ENCODE data around the gene WWTR1.

Gene WWTR1

GRCh38 chr3:149655826-149656574 is 1.8 kb downstream of the WWTR1 start:
- DNase-seq (ENCODE audit: low read depth) = no peak
- H3K4me3 ChIP-seq (replicated peaks; ENCODE audit: low read depth, low read length) = peak overlapping the region; percentile 98
- TF ChIP-seq, protein P1, sequence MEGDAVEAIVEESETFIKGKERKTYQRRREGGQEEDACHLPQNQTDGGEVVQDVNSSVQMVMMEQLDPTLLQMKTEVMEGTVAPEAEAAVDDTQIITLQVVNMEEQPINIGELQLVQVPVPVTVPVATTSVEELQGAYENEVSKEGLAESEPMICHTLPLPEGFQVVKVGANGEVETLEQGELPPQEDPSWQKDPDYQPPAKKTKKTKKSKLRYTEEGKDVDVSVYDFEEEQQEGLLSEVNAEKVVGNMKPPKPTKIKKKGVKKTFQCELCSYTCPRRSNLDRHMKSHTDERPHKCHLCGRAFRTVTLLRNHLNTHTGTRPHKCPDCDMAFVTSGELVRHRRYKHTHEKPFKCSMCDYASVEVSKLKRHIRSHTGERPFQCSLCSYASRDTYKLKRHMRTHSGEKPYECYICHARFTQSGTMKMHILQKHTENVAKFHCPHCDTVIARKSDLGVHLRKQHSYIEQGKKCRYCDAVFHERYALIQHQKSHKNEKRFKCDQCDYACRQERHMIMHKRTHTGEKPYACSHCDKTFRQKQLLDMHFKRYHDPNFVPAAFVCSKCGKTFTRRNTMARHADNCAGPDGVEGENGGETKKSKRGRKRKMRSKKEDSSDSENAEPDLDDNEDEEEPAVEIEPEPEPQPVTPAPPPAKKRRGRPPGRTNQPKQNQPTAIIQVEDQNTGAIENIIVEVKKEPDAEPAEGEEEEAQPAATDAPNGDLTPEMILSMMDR (IDR thresholded peaks at IDR 0.05; ENCODE audit: low read length, missing control alignments) = no peak

DNA sequence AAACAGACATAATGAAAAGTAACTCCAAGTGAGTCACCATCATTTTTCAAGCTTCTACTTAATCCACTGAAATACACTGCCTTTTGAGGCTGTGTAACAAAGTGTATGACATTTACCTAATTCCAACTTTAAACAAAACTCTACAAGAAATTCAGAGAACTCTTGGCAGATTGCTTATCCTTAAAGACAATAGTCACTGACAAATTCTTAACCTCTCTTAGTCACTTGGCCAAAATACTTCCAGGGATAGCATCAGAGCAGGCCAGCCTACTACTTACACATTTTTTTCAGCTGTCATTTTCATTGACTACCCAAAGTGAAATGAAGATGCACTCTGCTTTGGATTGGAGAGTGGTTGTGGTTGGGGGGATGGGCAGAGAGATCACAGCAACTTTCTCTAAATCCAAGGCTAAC is 3.6 kb downstream of the WWTR1 start:
- H3K4me3 ChIP-seq (replicated peaks; ENCODE audit: low read depth, low read length) = peak overlapping the region; percentile 98
- peak; percentile 77 for DNase-seq (ENCODE audit: low read depth)
- TF ChIP-seq, protein P1 (IDR thresholded peaks at IDR 0.05; ENCODE audit: low read length, missing control alignments) = no peak

- peak overlapping the region; percentile 98 for H3K4me3 ChIP-seq (replicated peaks; ENCODE audit: low read depth, low read length)
- TF ChIP-seq, protein P1 (IDR thresholded peaks at IDR 0.05; ENCODE audit: low read length, missing control alignments) = no peak
These were observed 4.3 kb downstream of the WWTR1 start for GRCh38 chr3:149653564-149653963.

GRCh38 chr3:149653136-149653535 is 4.7 kb downstream of the WWTR1 start:
- peak overlapping the region; percentile 98 for H3K4me3 ChIP-seq (replicated peaks; ENCODE audit: low read depth, low read length)
- TF ChIP-seq, protein P1 (IDR thresholded peaks at IDR 0.05; ENCODE audit: low read length, missing control alignments) = no peak
- DNase-seq (ENCODE audit: low read depth) = no peak

More at GRCh38 chr3:149653564-149653963, 4.3 kb downstream of the WWTR1 start:
- no peak for DNase-seq (ENCODE audit: low read depth)

- TF ChIP-seq, protein P1 (IDR thresholded peaks at IDR 0.05; ENCODE audit: low read length, missing control alignments) = no peak
- DNase-seq (ENCODE audit: low read depth) = no peak
- H3K4me3 ChIP-seq (replicated peaks; ENCODE audit: low read depth, low read length) = no peak overlapping the region
These were observed 7.0 kb downstream of the WWTR1 start for GRCh38 chr3:149650828-149651227.

GRCh38 chr3:149648525-149648924 is 9.3 kb downstream of the WWTR1 start:
- H3K4me3 ChIP-seq (replicated peaks; ENCODE audit: low read depth, low read length) = peak overlapping the region; percentile 15
- TF ChIP-seq, protein P1 (IDR thresholded peaks at IDR 0.05; ENCODE audit: low read length, missing control alignments) = no peak
- DNase-seq (ENCODE audit: low read depth) = peak; percentile 70

DNA sequence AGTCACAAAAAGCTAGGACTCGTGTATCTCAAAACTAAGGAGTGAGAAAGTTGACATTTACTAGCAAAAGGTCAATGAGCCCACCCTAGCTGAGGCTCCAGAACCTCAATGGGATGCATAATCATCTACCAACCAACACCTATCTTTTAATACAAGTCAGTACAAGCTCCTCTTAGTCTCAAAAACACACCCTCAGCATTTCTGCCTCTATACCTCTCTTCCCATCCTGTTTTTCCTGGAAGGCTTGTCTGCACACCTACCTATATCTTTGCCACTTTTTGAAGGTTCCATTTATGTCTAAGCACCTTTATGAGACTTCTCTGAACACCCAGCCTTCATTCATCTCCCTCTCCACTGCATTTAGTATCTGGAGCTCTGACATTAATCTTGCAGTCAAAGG is 10.0 kb downstream of the WWTR1 start:
- TF ChIP-seq, protein P1 (IDR thresholded peaks at IDR 0.05; ENCODE audit: low read length, missing control alignments) = no peak
- no peak for DNase-seq (ENCODE audit: low read depth)
- H3K4me3 ChIP-seq (replicated peaks; ENCODE audit: low read depth, low read length) = no peak overlapping the region

Measured in fibroblast of pulmonary artery (primary cell).